ENCODE data around the gene GOLT1B.

GOLT1B gene

GRCh38 chr12:21516281-21516680 is 14.7 kb downstream of the GOLT1B start:
- DNase-seq: no peak
- in situ Hi-C loops (cut with MboI; ENCODE audit: low pct_unique_long_range_greater_than_20kb, low sequenced_read_pairs): no loop called here

GRCh38 chr12:21518451-21518850 is 16.9 kb downstream of the GOLT1B start:
- DNase-seq: no peak
- in situ Hi-C loops (cut with MboI; ENCODE audit: low pct_unique_long_range_greater_than_20kb, low sequenced_read_pairs): no loop called here

GRCh38 chr12:21521541-21521940 is 20.0 kb downstream of the GOLT1B start:
- in situ Hi-C loops (cut with MboI; ENCODE audit: low pct_unique_long_range_greater_than_20kb, low sequenced_read_pairs): no loop called here
- no peak for DNase-seq

- no peak for DNase-seq
- in situ Hi-C loops (cut with MboI; ENCODE audit: low pct_unique_long_range_greater_than_20kb, low sequenced_read_pairs): no loop called here
Observed at GRCh38 chr12:21523148-21523547, 21.6 kb downstream of the GOLT1B start.

DNA sequence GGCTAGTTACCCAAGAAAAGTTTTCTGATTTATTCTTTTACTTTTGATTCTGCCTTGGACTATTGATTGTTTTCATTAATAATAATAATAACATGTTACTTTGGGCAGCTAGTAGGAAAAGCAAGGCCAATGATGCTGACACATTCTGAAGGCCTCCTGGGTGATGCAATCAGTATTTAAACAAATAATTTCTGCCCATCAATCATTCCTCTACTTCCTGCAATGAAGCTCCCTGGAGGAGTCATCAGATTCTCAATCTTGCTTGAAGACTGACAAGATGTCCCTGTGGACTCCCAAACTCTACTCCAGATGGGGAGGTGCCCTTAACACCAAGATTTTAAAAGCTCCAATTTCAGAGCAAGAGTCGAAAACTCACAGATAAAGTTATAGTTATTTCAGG is 24.5 kb downstream of the GOLT1B start, which contains the start of gene SPX:
Gene SPX (plus strand): TSS at position 244 of the 400 bp plus-strand sequence. CDS start 177 bp downstream, outside the sequence.
- DNase-seq: no peak
- in situ Hi-C loops (cut with MboI; ENCODE audit: low pct_unique_long_range_greater_than_20kb, low sequenced_read_pairs): no loop called here

DNA sequence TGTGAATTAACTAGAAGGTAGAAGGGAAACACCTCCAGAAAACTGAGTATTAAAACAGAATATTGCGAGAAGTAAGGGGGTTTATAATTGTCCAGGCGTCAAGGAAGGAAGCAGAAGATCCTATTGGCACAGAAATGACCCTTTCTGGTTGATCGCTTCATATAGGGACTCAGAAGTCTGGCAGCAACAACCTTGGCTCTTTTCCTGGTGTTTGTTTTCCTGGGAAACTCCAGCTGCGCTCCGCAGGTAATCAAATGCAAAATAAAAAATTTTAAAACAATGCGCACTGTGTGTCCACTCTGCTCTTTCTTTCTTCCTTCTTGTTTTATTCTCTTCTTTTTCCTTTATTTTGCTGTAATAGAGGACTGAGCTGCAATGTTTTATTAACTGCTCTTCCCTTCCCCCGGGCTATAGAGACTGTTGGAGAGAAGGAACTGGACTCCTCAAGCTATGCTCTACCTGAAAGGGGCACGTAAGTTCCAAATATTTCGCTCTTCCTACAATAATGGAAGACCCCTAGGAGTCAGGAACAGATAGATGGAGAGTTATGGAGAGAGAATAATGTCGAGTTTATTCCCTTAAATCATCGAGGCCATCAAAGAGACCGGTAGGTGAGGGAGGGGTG is 25.2 kb downstream of the GOLT1B start:
- in situ Hi-C loops (cut with MboI; ENCODE audit: low pct_unique_long_range_greater_than_20kb, low sequenced_read_pairs): no loop called here
- no peak for DNase-seq

- in situ Hi-C loops (cut with MboI; ENCODE audit: low pct_unique_long_range_greater_than_20kb, low sequenced_read_pairs): no loop called here
- DNase-seq: peak; percentile 53
Observed at GRCh38 chr12:21527451-21528180, 26.0 kb downstream of the GOLT1B start.

DNA sequence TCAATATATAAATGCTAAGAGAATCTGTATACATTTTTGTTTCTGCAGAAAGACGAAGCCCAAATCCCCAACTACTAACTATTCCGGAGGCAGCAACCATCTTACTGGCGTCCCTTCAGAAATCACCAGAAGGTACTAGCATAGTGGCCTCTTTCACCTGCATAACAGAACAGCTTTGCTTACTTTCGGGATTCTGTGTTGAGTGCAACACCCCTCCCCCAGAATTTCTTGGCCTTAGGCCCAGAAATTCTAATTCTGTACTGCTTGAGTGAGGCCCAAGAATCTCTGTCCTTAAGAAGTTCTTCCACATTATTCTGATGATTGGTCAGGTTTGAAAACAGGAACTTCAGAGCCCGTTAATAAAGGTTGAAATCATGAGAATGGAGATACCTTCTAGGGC is 27.4 kb downstream of the GOLT1B start:
- no peak for DNase-seq
- in situ Hi-C loops (cut with MboI; ENCODE audit: low pct_unique_long_range_greater_than_20kb, low sequenced_read_pairs): no loop called here

DNA sequence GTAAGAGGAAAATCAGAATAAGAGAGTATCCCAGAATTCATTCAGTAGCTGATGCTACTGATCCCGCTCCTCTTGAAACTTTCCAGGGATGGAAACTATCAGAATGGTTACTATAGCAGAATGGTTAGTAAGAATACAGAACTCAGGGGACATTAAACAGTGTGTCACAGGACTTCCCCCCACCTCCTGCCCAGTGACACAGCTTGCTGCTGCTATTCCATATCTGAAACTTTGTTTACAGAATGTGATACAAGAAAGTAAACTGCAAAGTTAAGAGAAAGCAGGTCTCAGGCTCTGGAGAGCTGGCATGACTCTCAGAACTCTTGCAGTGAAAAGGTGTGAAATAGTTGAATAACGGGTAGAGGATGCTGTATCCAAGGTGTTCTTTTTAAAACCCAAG is 27.9 kb downstream of the GOLT1B start:
- in situ Hi-C loops (cut with MboI; ENCODE audit: low pct_unique_long_range_greater_than_20kb, low sequenced_read_pairs): no loop called here
- DNase-seq: no peak

GRCh38 chr12:21538061-21538653 is 36.6 kb downstream of the GOLT1B start:
- no peak for DNase-seq
- in situ Hi-C loops (cut with MboI; ENCODE audit: low pct_unique_long_range_greater_than_20kb, low sequenced_read_pairs): no loop called here

DNA sequence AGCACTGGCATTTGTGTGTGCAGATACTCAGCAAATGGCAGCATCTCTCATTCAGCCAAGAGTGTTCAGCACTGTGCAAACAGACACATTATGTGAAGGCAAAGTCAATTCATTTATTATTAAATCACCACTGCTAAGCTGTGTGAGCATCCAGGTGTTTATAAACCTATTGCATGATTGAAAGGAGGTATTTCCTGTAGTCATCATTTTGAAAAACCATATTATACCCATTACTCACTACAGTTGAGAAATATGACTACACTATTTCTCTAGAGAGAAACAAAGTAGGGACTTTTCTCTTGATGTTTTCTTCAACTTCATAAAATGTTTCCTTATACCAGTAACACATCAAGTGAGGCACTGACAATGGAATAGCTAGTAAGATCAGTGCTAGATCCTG is 38.2 kb downstream of the GOLT1B start:
- in situ Hi-C loops (cut with MboI; ENCODE audit: low pct_unique_long_range_greater_than_20kb, low sequenced_read_pairs): no loop called here
- DNase-seq: no peak

DNA sequence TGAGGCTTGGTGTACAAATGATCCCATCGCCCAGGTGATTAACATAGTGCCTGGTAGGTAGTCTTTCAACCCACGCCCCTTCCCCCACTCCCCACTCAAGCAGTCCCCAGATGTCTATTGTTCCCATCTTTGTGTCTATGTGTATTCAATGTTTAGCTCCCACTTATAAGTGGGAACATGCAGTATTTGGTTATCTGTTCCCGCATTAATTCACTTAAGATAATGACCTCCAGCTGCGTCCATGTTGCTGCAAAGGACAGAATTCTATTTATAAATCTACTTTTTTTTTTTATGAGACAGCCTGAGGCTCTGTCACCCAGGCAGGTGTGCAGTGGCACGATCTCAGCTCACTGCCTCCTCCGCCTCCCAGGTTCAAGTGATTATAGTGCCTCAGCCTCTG is 40.2 kb downstream of the GOLT1B start:
- DNase-seq: no peak
- in situ Hi-C loops (cut with MboI; ENCODE audit: low pct_unique_long_range_greater_than_20kb, low sequenced_read_pairs): no loop called here

DNA sequence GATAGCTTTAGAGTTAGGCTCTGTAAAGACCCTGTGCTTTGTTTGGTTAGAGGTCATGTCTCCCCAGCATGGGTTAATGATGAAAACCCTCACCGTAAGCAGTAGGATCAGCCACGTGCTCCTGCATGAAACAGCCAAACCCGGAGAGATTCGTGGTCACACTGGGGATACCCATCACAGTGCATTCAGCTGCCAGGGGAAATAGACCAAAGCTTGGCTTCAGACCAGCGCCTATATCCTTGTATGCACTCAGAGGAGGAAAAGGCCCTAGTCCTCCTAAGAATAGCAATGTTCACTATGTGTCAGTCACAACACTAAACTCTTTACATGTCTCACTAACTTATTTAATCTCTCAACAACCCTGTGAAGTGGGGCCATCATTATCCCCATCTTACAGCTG is 40.8 kb downstream of the GOLT1B start:
- in situ Hi-C loops (cut with MboI; ENCODE audit: low pct_unique_long_range_greater_than_20kb, low sequenced_read_pairs): no loop called here
- DNase-seq: no peak

GRCh38 chr12:21543151-21543550 is 41.6 kb downstream of the GOLT1B start:
- in situ Hi-C loops (cut with MboI; ENCODE audit: low pct_unique_long_range_greater_than_20kb, low sequenced_read_pairs): no loop called here

GRCh38 chr12:21545557-21545956 is 44.0 kb downstream of the GOLT1B start:
- DNase-seq: no peak
- in situ Hi-C loops (cut with MboI; ENCODE audit: low pct_unique_long_range_greater_than_20kb, low sequenced_read_pairs): no loop called here

More at GRCh38 chr12:21543151-21543550, 41.6 kb downstream of the GOLT1B start:
- DNase-seq: peak; percentile 14

DNA sequence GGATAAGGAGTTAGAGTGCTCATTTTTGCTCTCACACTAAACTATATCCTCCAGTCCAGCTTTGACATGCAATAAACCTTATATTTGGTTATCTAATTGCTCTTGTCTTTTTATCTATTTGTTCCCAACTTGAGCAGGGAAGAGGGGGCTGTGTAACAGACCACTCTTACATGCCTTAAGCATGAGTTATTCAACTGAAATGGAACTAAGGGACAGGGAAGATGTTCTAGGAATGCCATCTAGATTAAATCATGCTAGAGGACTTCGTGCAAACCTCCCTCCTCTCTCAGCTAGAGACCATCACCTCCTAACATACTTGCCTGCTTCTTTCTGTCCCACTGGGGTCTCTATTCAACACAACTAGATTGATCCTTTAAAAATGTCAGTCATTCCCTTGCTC is 45.1 kb downstream of the GOLT1B start:
- in situ Hi-C loops (cut with MboI; ENCODE audit: low pct_unique_long_range_greater_than_20kb, low sequenced_read_pairs): no loop called here
- no peak for DNase-seq

GRCh38 chr12:21547437-21547836 is 45.8 kb downstream of the GOLT1B start:
- no peak for DNase-seq
- in situ Hi-C loops (cut with MboI; ENCODE audit: low pct_unique_long_range_greater_than_20kb, low sequenced_read_pairs): no loop called here

- no peak for DNase-seq
- in situ Hi-C loops (cut with MboI; ENCODE audit: low pct_unique_long_range_greater_than_20kb, low sequenced_read_pairs): no loop called here
Observed at GRCh38 chr12:21551841-21552465, 50.4 kb downstream of the GOLT1B start.

GRCh38 chr12:21552635-21553328 is 51.2 kb downstream of the GOLT1B start:
- in situ Hi-C loops (cut with MboI; ENCODE audit: low pct_unique_long_range_greater_than_20kb, low sequenced_read_pairs): no loop called here
- no peak for DNase-seq

- DNase-seq: no peak
Observed at GRCh38 chr12:21553329-21553675, 51.7 kb downstream of the GOLT1B start.

More at GRCh38 chr12:21553329-21553675, 51.7 kb downstream of the GOLT1B start:
- in situ Hi-C loops (cut with MboI; ENCODE audit: low pct_unique_long_range_greater_than_20kb, low sequenced_read_pairs): no loop called here

Data from KBM-7 (cell line).